Natural killer cell treated with Interleukin-12 subunit alpha and Interleukin-12 subunit beta and Interleukin-15 and Interleukin-18, amount 100 ng/mL, for 72 hours (primary cell): Measurements from ENCODE around the gene DOK4. TPM values are rescaled to one million over a fixed set of nuclear protein-coding genes. Genes with fewer than 3 reads are reported as not detected.
A peak's percentile ranks its signal among the peaks of the same experiment; 100 is the strongest.

Source experiments
- ATAC-seq, 2 donors: fragments of 150-1000 bp; cut with Tn5 transposase in 1 of 2; sonication (Bioruptor Pico), chemical (Tn5 transposase) in 1 of 2; 2 replicates each; pipeline ENCODE4 v1.10.0; 2021
- DNase-seq: peaks from one replicate; pipeline ENCODE4 v3.0.0; 2022; ENCODE audit warnings: low spot score
- H3K27ac Mint-ChIP-seq, 2 donors: 1 replicate in 1 of 2; 2 replicates in 1 of 2; pipeline ENCODE4 v1.8.0; 2022; ENCODE audit warnings: mixed read lengths in 2 of 2, mild to moderate bottlenecking in 1 of 2, moderate library complexity in 1 of 2
- H3K27me3 Mint-ChIP-seq, 2 donors: 1 replicate in 1 of 2; 2 replicates in 1 of 2; pipeline ENCODE4 v1.8.0; 2022; ENCODE audit warnings: mixed read lengths in 2 of 2
- H3K36me3 Mint-ChIP-seq: one replicate; pipeline ENCODE4 v1.8.0; 2022; ENCODE audit warnings: mixed read lengths
- H3K4me1 Mint-ChIP-seq, 2 donors: 1 replicate in 1 of 2; 2 replicates in 1 of 2; pipeline ENCODE4 v1.8.0; 2022; ENCODE audit warnings: low read depth in 2 of 2, mixed read lengths in 2 of 2, mild to moderate bottlenecking in 1 of 2
- H3K4me3 Mint-ChIP-seq: one replicate; pipeline ENCODE4 v1.8.0; 2022; ENCODE audit warnings: mixed read lengths
- H3K9me3 Mint-ChIP-seq: 2 replicates; pipeline ENCODE4 v1.8.0; 2022; ENCODE audit warnings: mixed read lengths
- total RNA-seq, 2 donors: library from RNA; stranded (reverse); gene quantifications; one replicate each; pipeline ENCODE4 v1.2.3, GENCODE V29; 2022

The DOK4 gene
- total RNA-seq, 2 donors from 2014 or later = 4.2 to 6.5 TPM

GRCh38 chr16:57514791-57515600, 28.7 kb upstream of the DOK4 start:
- DNase-seq = peak; percentile 40
- H3K36me3 Mint-ChIP-seq = peaks cover 4% of the 10 kb centered on the region
- no peaks in the 10 kb centered on the region for H3K27me3 Mint-ChIP-seq
- peak overlapping the region in 1 of 2 donors; percentile 6 for H3K27ac Mint-ChIP-seq
- H3K4me3 Mint-ChIP-seq = no peak overlapping the region
- peaks cover 2 to 7% of the 10 kb centered on the region in 2 donors for H3K4me1 Mint-ChIP-seq
- no peaks in the 10 kb centered on the region for H3K9me3 Mint-ChIP-seq
- no peak for ATAC-seq

GRCh38 chr16:57514371-57514770, 28.1 kb upstream of the DOK4 start:
- Mint-ChIP-seq H3K4me1 (peaks cover 0 to 4% of the 10 kb centered on the region in 2 donors), H3K27ac (no peak overlapping the region), H3K36me3 (peaks cover 4% of the 10 kb centered on the region), H3K9me3 (no peaks in the 10 kb centered on the region), H3K4me3 (no peak overlapping the region), H3K27me3 (no peaks in the 10 kb centered on the region)
- DNase-seq (no peak), ATAC-seq (no peak)

- DNase-seq (peak; percentile 41), ATAC-seq (no peak)
- H3K27me3 Mint-ChIP-seq = no peaks in the 10 kb centered on the region
- no peak overlapping the region for H3K4me3 Mint-ChIP-seq
- no peaks in the 10 kb centered on the region for H3K36me3 Mint-ChIP-seq
- no peak overlapping the region for H3K27ac Mint-ChIP-seq
- peaks cover 0 to 4% of the 10 kb centered on the region in 2 donors for H3K4me1 Mint-ChIP-seq
- H3K9me3 Mint-ChIP-seq = no peaks in the 10 kb centered on the region
Observed at GRCh38 chr16:57513371-57514102, 27.2 kb upstream of the DOK4 start.

DNA sequence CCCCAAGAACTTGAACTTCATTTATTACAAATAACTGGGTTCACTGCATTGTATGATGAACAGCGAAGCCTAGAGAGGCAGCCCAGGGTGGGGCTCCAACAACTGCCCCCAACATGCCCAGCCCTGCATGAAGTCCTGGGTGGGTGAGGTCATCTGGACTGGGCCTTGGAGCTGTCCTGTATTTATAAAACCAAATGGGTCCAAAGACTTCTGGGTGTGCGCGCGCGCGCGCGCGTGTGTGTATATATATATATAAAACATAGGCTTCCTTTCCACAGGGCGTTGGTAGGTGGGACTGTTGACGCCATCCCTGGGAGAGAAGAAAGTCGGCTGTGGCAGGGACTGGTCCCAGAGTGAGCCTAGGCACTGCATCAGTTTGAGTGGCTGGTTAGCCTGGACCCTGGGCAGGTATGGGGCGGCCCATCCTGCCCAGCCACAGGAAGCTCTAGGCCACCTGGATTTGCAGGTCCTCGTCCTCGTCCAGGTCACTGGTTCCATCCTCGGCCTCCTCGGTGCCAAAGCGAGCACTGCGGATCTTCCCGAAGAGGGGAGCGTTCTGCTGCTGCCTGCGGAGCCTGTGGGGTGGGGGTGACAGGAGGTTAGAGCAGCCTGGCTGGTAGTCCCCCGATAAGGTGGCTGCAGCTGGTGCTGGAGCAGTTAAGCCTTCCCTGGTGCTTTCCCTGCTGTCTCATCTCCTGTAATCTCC, 26.2 kb upstream of the DOK4 start:
- Mint-ChIP-seq H3K9me3 (no peaks in the 10 kb centered on the region), H3K27me3 (no peaks in the 10 kb centered on the region), H3K27ac (no peak overlapping the region), H3K4me1 (peaks cover 0 to 4% of the 10 kb centered on the region in 2 donors), H3K36me3 (no peaks in the 10 kb centered on the region), H3K4me3 (no peak overlapping the region)
- DNase-seq (peak; percentile 51), ATAC-seq (no peak)

- no peaks in the 10 kb centered on the region for H3K36me3 Mint-ChIP-seq
- no peaks in the 10 kb centered on the region for H3K4me1 Mint-ChIP-seq
- H3K4me3 Mint-ChIP-seq = no peak overlapping the region
- H3K27ac Mint-ChIP-seq = no peak overlapping the region
- no peaks in the 10 kb centered on the region for H3K9me3 Mint-ChIP-seq
- no peak for ATAC-seq
- H3K27me3 Mint-ChIP-seq = no peaks in the 10 kb centered on the region
- DNase-seq = peak; percentile 28
Observed at GRCh38 chr16:57510016-57510871, 24.0 kb upstream of the DOK4 start.

DNA sequence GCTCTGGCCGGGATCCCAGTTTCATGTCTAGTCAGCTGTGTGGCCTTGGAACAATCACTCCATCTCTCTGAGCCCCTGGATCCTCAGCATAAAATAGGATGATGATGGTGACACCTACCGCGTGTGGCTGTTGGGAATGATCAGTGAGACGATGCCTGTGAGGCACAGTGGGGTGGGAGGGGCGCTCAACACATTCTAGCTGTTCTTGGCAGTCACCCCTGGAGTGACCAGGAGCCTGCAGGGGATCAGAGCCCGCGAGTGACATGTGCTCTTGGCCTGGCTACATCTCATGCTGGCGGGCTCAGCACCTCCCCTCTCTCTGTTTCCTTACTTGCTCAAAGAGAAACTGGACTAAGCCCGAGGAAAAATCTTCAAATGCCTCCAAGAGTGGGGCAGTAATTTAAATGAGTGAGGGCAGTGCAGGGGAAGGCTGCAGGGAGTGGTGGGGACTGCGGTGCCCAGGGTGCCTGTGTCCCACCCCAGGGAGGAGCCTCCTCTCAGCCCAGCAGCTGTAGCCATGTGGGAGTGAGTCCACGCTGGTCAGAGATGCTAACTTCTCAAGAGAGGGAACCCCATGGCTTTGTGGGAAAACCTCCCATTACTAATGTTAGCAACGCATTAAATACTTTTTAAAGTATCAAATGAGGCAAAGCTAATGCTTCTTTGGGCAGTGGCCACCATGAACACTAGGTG, 23.1 kb upstream of the DOK4 start:
- peak; percentile 45 for DNase-seq
- Mint-ChIP-seq H3K4me1 (no peaks in the 10 kb centered on the region), H3K27ac (no peak overlapping the region), H3K9me3 (no peaks in the 10 kb centered on the region), H3K36me3 (no peaks in the 10 kb centered on the region), H3K4me3 (no peak overlapping the region), H3K27me3 (no peaks in the 10 kb centered on the region)
- no peak for ATAC-seq

GRCh38 chr16:57508035-57508425, 21.7 kb upstream of the DOK4 start:
- H3K36me3 Mint-ChIP-seq = no peaks in the 10 kb centered on the region
- no peaks in the 10 kb centered on the region for H3K9me3 Mint-ChIP-seq
- no peaks in the 10 kb centered on the region for H3K4me1 Mint-ChIP-seq
- DNase-seq = peak; percentile 54
- H3K27ac Mint-ChIP-seq = no peak overlapping the region
- no peak for ATAC-seq
- no peaks in the 10 kb centered on the region for H3K27me3 Mint-ChIP-seq
- H3K4me3 Mint-ChIP-seq = no peak overlapping the region

DNA sequence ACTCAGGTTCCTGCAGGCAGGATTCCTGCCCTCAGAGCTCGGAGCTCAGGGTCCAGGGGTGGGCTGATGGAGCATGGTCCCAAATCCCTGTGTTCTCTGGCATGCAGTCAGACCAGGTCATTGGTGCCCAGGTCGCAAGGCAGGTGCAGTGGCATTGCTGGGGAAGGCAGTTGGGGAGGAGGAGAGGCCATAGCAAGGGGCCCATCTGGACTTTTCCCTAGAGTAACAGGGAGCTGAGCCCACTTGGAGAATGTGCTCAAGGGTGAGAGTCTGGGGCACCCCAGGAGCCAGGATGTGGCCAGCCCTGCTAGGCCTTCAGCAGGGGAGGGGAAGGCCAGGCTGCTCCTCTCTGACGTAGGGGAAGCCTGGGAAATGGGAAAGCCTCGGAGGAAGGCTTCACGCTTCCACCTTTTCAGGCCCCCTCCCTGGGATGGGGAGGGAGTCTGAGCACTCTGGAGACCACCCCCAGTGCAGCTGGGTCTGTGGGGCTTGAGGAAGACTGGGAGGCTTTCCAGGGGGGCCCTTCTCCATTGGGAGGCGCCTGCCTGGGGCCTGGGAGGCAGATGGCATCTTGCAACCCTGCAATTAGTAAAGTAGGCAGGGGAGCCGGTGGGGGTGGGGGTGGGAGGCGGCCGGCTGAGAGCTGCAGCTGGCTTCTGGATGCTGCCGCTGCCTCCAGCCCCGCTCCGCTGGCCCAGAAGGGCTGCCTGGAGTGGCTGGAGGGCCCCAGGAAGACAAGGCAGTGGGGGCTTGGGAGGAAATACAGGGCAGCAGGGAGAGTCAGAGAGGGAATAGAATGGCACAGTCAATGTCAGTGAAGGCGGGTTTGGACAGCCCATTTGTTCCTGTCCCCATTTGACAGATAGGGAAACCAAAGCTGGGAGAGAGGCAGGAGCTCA, 21.1 kb upstream of the DOK4 start:
- Mint-ChIP-seq H3K27me3 (no peaks in the 10 kb centered on the region), H3K9me3 (no peaks in the 10 kb centered on the region), H3K4me3 (no peak overlapping the region), H3K36me3 (no peaks in the 10 kb centered on the region), H3K27ac (no peak overlapping the region), H3K4me1 (no peaks in the 10 kb centered on the region)
- DNase-seq (peak; percentile 22), ATAC-seq (no peak)

- no peak for ATAC-seq
- no peak overlapping the region for H3K27ac Mint-ChIP-seq
Observed at GRCh38 chr16:57505169-57505568, 18.9 kb upstream of the DOK4 start.

DNA sequence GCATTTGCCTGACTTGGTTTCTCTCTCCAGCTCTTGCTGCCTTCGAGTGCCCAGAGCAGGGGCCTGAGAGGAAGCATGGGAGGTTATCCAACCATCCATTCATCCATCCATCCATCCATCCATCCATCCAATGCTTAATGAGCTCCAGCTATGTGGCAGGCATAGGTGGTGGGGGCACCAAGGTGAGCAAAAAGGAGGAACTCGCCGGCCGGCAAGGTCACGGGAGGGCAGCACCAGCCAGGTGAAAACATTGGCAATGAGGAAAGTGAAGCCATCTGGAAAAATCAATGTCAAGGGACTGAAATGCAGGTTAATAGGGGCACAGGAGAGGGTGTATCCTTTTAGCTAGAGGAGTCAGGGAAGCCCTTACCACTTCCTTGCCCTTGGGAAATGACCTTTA, 18.2 kb upstream of the DOK4 start:
- H3K9me3 Mint-ChIP-seq = no peaks in the 10 kb centered on the region
- ATAC-seq (no peak), DNase-seq (peak; percentile 41)
- no peaks in the 10 kb centered on the region for H3K36me3 Mint-ChIP-seq
- H3K4me3 Mint-ChIP-seq = no peak overlapping the region
- peaks cover 0 to 8% of the 10 kb centered on the region in 2 donors for H3K4me1 Mint-ChIP-seq
- no peaks in the 10 kb centered on the region for H3K27me3 Mint-ChIP-seq
- H3K27ac Mint-ChIP-seq = no peak overlapping the region

More at GRCh38 chr16:57505169-57505568, 18.9 kb upstream of the DOK4 start:
- no peaks in the 10 kb centered on the region for H3K36me3 Mint-ChIP-seq
- H3K4me1 Mint-ChIP-seq = peaks cover 0 to 8% of the 10 kb centered on the region in 2 donors
- no peaks in the 10 kb centered on the region for H3K9me3 Mint-ChIP-seq
- peak; percentile 8 for DNase-seq
- no peak overlapping the region for H3K4me3 Mint-ChIP-seq
- H3K27me3 Mint-ChIP-seq = no peaks in the 10 kb centered on the region

GRCh38 chr16:57504001-57504400, 17.7 kb upstream of the DOK4 start:
- no peaks in the 10 kb centered on the region for H3K9me3 Mint-ChIP-seq
- H3K27ac Mint-ChIP-seq = no peak overlapping the region
- no peaks in the 10 kb centered on the region for H3K36me3 Mint-ChIP-seq
- no peaks in the 10 kb centered on the region for H3K27me3 Mint-ChIP-seq
- H3K4me1 Mint-ChIP-seq = peaks cover 0 to 8% of the 10 kb centered on the region in 2 donors
- DNase-seq (peak; percentile 18), ATAC-seq (no peak)
- H3K4me3 Mint-ChIP-seq = no peak overlapping the region

DNA sequence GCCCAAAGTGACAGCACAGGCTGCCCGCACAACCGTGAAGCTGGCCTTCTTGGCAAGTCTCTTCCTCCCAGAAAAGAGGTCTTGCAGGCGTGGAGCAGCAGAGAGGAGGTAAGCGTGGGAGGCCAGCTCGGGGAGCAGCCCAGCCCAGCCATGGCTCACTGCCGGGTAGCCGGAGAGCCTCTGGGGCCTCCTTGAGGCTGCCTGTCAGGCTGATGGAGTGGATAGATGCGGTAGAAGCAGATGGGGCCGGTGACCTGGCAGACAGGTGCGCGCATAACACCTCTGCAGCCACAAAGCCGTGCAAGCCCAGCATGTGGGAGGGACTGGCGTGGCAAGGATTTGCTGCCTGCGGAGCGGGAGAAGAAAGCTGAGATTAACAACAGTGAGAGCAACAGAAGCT, 17.1 kb upstream of the DOK4 start:
- DNase-seq = no peak
- H3K4me1 Mint-ChIP-seq = peaks cover 0 to 8% of the 10 kb centered on the region in 2 donors
- no peaks in the 10 kb centered on the region for H3K27me3 Mint-ChIP-seq
- no peaks in the 10 kb centered on the region for H3K9me3 Mint-ChIP-seq
- no peaks in the 10 kb centered on the region for H3K36me3 Mint-ChIP-seq
- no peak for ATAC-seq
- H3K27ac Mint-ChIP-seq = no peak overlapping the region
- H3K4me3 Mint-ChIP-seq = no peak overlapping the region
